ENCODE measurements around the gene DDAH2.
A peak's percentile ranks its signal among the peaks of the same experiment; 100 is the strongest.

Gene DDAH2

GRCh38 chr6:31728767-31729514 lies at the start of gene DDAH2:
Gene DDAH2 (minus strand): TSS chr6:31729299. CDS start chr6:31729161, 138 bp downstream.
- no peak for DNase-seq

- no peak for DNase-seq
These were observed 49.1 kb upstream of the DDAH2 start for GRCh38 chr6:31778193-31778592.

GRCh38 chr6:31777667-31778050 lies 48.6 kb upstream of the DDAH2 start:
- no peak for DNase-seq

GRCh38 chr6:31776989-31777666 lies 48.0 kb upstream of the DDAH2 start, which contains the start of gene VWA7:
Gene VWA7 (minus strand): TSS chr6:31777328. CDS start chr6:31776779, 549 bp downstream.
- peak; percentile 19 for DNase-seq

- DNase-seq = no peak
These were observed 47.4 kb upstream of the DDAH2 start for GRCh38 chr6:31776485-31776988.

- no peak for DNase-seq
These were observed 46.8 kb upstream of the DDAH2 start for GRCh38 chr6:31775633-31776484.

GRCh38 chr6:31775184-31775583 lies 46.1 kb upstream of the DDAH2 start:
- no peak for DNase-seq

GRCh38 chr6:31771992-31772358 lies 42.9 kb upstream of the DDAH2 start:
- no peak for DNase-seq

GRCh38 chr6:31770860-31771259 lies 41.8 kb upstream of the DDAH2 start:
- DNase-seq = no peak

- DNase-seq = no peak
These were observed 40.7 kb upstream of the DDAH2 start for GRCh38 chr6:31769684-31770371.

GRCh38 chr6:31768363-31769257 lies 39.5 kb upstream of the DDAH2 start:
- no peak for DNase-seq

- no peak for DNase-seq
These were observed 38.1 kb upstream of the DDAH2 start for GRCh38 chr6:31767096-31767645.

GRCh38 chr6:31765910-31766794 lies 37.1 kb upstream of the DDAH2 start:
- no peak for DNase-seq

- DNase-seq = no peak
These were observed 36.4 kb upstream of the DDAH2 start for GRCh38 chr6:31765559-31765909.

- no peak for DNase-seq
These were observed 35.1 kb upstream of the DDAH2 start for GRCh38 chr6:31764198-31764597.

- DNase-seq = no peak
These were observed 34.5 kb upstream of the DDAH2 start for GRCh38 chr6:31763619-31763940.

- no peak for DNase-seq
These were observed 33.9 kb upstream of the DDAH2 start for GRCh38 chr6:31762878-31763618.

GRCh38 chr6:31762356-31762755 lies 33.3 kb upstream of the DDAH2 start, which contains the start of gene SAPCD1:
Gene SAPCD1 (plus strand): TSS chr6:31762656. CDS start chr6:31763055, 399 bp downstream.
- no peak for DNase-seq

GRCh38 chr6:31761343-31761742 lies 32.2 kb upstream of the DDAH2 start:
- no peak for DNase-seq

- DNase-seq = no peak
These were observed 31.7 kb upstream of the DDAH2 start for GRCh38 chr6:31760790-31761189.

Data from NCI-H1092 treated with DMSO at 0.1 percent for 48 hours (cell line).